SKM-1 (cell line): ENCODE results near the gene RBFOX2.
"Not testable (repeated sequence)": the region's sequence is repeated elsewhere in the genome, so short reads cannot be mapped to it uniquely, and the experiment has no call there.

Experiments used
- DNase-seq: peaks from one replicate; lab custom pipeline; 2025; ENCODE audit not compliant: unreplicated experiment; lab: John Stamatoyannopoulos, UW

Gene RBFOX2

GRCh38 chr22:35791788-35792187 is 236.8 kb downstream of the RBFOX2 start:
- DNase-seq: not testable (repeated sequence)

- DNase-seq: no peak
These were observed 243.3 kb downstream of the RBFOX2 start for GRCh38 chr22:35785181-35785923.

GRCh38 chr22:35784633-35785032 is 244.0 kb downstream of the RBFOX2 start:
- DNase-seq: no peak

GRCh38 chr22:35783943-35784614 is 244.5 kb downstream of the RBFOX2 start:
- DNase-seq: no peak

- no peak for DNase-seq
These were observed 246.1 kb downstream of the RBFOX2 start for GRCh38 chr22:35782504-35782903.

GRCh38 chr22:35781898-35782297 is 246.7 kb downstream of the RBFOX2 start:
- no peak for DNase-seq

GRCh38 chr22:35777335-35777975 is 251.2 kb downstream of the RBFOX2 start:
- DNase-seq: no peak

- DNase-seq: no peak
These were observed 253.3 kb downstream of the RBFOX2 start for GRCh38 chr22:35775339-35775738.

GRCh38 chr22:35769974-35770373 is 258.6 kb downstream of the RBFOX2 start:
- DNase-seq: no peak

GRCh38 chr22:35766654-35767580 is 261.7 kb downstream of the RBFOX2 start:
- no peak for DNase-seq

- DNase-seq: no peak
These were observed 267.6 kb downstream of the RBFOX2 start for GRCh38 chr22:35761037-35761436.

GRCh38 chr22:35758394-35758793 is 270.2 kb downstream of the RBFOX2 start:
- no peak for DNase-seq

GRCh38 chr22:35756722-35757121 is 271.9 kb downstream of the RBFOX2 start:
- DNase-seq: no peak

GRCh38 chr22:35754761-35755160 is 273.9 kb downstream of the RBFOX2 start:
- DNase-seq: no peak

GRCh38 chr22:35752863-35753189 is 275.8 kb downstream of the RBFOX2 start:
- DNase-seq: no peak

GRCh38 chr22:35752006-35752862 is 276.4 kb downstream of the RBFOX2 start:
- no peak for DNase-seq

GRCh38 chr22:35749808-35750207 is 278.8 kb downstream of the RBFOX2 start:
- DNase-seq: no peak

GRCh38 chr22:35746946-35747703 is 281.5 kb downstream of the RBFOX2 start:
- no peak for DNase-seq

GRCh38 chr22:35746248-35746647 is 282.4 kb downstream of the RBFOX2 start:
- no peak for DNase-seq
